Tibial artery (tissue), 4 donors: ENCODE data around the gene OR10K1.

ENCODE experiments used
- DNase-seq, 2 donors: peaks; one replicate each; pipeline ENCODE4 v3.0.0-alpha.2; 2019
- H3K27ac ChIP-seq, 2 donors: fragments of 200-600 bp; sonication (generic) in 1 of 2; 1 replicate in 1 of 2; 2 replicates in 1 of 2; pipeline ENCODE4 v1.5.1; 2018 to 2019; ENCODE audit warnings: mild to moderate bottlenecking in 1 of 2
- H3K27me3 ChIP-seq, 2 donors: fragments of 200-600 bp; sonication (generic) in 1 of 2; one replicate each; pipeline versions ENCODE4 v1.5.1 to v1.6.0; 2016 to 2019
- H3K36me3 ChIP-seq, 3 donors: fragments of 200-600 bp; sonication (generic) in 2 of 3; one replicate each; pipeline ENCODE4 v1.5.1; 2016 to 2019; ENCODE audit warnings: mild to moderate bottlenecking in 2 of 3
- H3K4me1 ChIP-seq, 4 donors: fragments of 200-600 bp; sonication (generic) in 2 of 4; 1 replicate in 3 of 4; 2 replicates in 1 of 4; pipeline ENCODE4 v1.5.1; 2016 to 2019
- H3K4me3 ChIP-seq, 2 donors: fragments of 200-600 bp; sonication (generic) in 1 of 2; 1 replicate in 1 of 2; 2 replicates in 1 of 2; pipeline ENCODE4 v1.5.1; 2018 to 2019; ENCODE audit warnings: mild to moderate bottlenecking in 2 of 2
- H3K9me3 ChIP-seq, 3 donors: fragments of 200-600 bp; sonication (generic) in 1 of 3; one replicate each; pipeline ENCODE4 v1.5.1; 2016 to 2019
- intact Hi-C: fragments of 100-400 bp; cut with DNase I; formaldehyde crosslinking; loops from one replicate; pipeline ENCODE4 v1.15.0; 2023; ENCODE audit warnings: low total_unique reads
- TF ChIP-seq, protein P1 (sequence below), 2 experiments: fragments of 200-600 bp in 1 of 2; fragments of 450-650 bp in 1 of 2; IDR thresholded peaks; one replicate each; pipeline ENCODE4 v1.5.1; 2017 to 2019; ENCODE audit warnings: antibody characterized with exemption in 2 of 2, mild to moderate bottlenecking in 1 of 2, moderate library complexity in 1 of 2

OR10K1 gene

DNA sequence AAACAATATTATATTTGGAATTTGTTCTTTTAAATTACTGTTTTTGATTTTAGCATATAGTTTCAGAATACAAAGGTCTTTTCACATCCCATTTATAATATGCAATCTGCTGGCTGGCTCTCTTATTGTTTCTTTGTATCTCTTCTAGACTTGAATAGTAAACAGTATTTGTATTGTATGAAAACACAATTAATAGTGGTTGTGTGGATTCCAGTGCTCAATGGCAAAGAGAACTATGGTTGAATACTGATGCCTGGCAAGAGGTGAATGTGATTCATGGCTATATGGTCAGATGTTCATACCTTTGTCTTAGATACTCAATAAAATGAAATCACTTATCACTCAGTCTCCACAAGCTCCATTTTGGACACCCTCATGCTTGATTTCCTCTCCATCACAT is 55.3 kb downstream of the OR10K1 start:
- no peak for DNase-seq
- no peaks in the 10 kb centered on the region for H3K4me1 ChIP-seq
- no peaks in the 10 kb centered on the region for H3K27me3 ChIP-seq
- H3K27ac ChIP-seq = no peak overlapping the region
- TF ChIP-seq, protein P1, sequence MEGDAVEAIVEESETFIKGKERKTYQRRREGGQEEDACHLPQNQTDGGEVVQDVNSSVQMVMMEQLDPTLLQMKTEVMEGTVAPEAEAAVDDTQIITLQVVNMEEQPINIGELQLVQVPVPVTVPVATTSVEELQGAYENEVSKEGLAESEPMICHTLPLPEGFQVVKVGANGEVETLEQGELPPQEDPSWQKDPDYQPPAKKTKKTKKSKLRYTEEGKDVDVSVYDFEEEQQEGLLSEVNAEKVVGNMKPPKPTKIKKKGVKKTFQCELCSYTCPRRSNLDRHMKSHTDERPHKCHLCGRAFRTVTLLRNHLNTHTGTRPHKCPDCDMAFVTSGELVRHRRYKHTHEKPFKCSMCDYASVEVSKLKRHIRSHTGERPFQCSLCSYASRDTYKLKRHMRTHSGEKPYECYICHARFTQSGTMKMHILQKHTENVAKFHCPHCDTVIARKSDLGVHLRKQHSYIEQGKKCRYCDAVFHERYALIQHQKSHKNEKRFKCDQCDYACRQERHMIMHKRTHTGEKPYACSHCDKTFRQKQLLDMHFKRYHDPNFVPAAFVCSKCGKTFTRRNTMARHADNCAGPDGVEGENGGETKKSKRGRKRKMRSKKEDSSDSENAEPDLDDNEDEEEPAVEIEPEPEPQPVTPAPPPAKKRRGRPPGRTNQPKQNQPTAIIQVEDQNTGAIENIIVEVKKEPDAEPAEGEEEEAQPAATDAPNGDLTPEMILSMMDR (IDR thresholded peaks at IDR 0.05) = no peak
- H3K9me3 ChIP-seq = no peaks in the 10 kb centered on the region
- intact Hi-C loops = no loop called here
- no peaks in the 10 kb centered on the region for H3K36me3 ChIP-seq
- no peak overlapping the region for H3K4me3 ChIP-seq
